ENCODE results near the gene AIFM3.

AIFM3 gene

DNA sequence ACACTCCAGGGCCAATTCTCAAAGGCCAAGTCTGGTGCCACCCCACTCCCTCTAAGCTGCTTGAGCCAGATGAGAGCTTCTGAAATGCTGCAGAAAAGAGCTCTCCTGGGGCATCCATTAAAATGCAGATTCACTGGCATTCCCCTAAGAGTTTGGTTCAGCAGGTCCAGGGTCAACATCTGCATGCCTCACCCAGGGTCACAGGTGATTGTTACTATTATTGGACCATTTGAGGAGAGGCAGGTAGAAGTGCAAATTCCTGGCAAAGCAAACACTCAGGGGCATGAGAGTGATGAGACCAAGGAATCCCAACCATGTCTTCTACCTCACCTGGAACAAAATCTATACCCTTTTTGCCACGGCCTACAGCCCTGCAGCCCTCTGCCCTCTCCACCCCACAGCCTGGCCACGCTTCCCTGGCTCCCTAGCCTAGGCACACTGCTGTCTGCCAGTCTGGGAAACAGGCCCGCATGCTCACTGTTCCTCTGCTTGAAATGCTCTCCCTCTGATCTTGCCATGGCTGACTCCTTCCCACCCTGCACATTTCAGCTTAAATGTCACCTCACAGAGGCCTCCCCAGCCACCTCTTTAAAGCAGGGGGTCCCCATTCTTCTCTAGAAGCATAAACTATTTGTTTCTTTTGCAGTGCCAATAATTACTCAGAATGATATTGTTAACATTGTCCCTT lies 43.5 kb downstream of the AIFM3 start:
- Histone ChIP-seq H3K4me3 (no peak overlapping the region), H3K36me3 (no peaks in the 10 kb centered on the region), H3K9me3 (replicated peaks in 1 of 11) (no peaks in the 10 kb centered on the region), H4K20me1 (peaks cover 0 to 9% (median 0%) of the 10 kb centered on the region in 11 experiments; a peak in 5 of 22 replicates), H3K4me2 (no peak overlapping the region), H3K27me3 (no peaks in the 10 kb centered on the region), H3K9ac (no peak overlapping the region), H3K4me1 (peaks cover 19 to 28% (median 24%) of the 10 kb centered on the region in 10 experiments), H3K27ac (no peak overlapping the region)
- TF ChIP-seq Cebpa-rat (IDR thresholded peaks at IDR 0.05) = no peak

- Histone ChIP-seq H3K27me3 (no peaks in the 10 kb centered on the region), H3K27ac (no peak overlapping the region)
Measured at GRCh38 chr22:21012446-21013407, 45.7 kb downstream of the AIFM3 start.

DNA sequence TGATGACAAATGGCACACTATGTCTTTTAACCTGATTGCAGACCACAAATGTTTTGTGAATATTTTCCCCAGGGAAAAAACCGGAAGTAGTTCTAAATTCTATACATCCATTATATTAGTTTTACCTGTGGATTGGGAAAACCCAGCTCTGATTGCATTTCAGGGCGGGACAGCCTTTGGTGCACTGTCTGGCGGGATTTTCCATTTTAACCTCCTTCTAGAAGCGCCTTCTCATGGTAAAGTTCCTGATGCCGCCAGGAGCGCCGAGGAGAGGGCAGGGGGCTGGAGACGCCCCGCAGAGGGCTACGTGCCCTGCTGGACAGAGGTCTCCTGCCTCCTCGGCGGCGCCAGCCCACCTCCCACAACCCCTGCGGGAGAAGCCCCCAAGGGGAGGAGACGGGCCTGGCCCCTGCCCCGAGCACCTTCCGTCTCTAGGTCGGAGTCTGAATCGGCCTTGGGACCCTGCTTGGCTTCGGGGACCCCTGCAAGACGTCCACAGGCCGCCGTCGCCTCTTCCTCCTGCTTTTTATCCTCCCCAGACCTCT lies 46.7 kb downstream of the AIFM3 start:
- H3K4me2 ChIP-seq = peak overlapping the region; percentile 85 to 98 (median 94)
- H3K9me3 ChIP-seq (replicated peaks in 1 of 11) = no peaks in the 10 kb centered on the region
- H3K36me3 ChIP-seq = no peaks in the 10 kb centered on the region
- no peaks in the 10 kb centered on the region for H3K27me3 ChIP-seq
- peak overlapping the region in 9 of 11 experiments; percentile 30 to 78 (median 57); a peak in 14 of 22 replicates for H3K27ac ChIP-seq
- peaks cover 26 to 42% (median 33%) of the 10 kb centered on the region in 10 experiments for H3K4me1 ChIP-seq
- H3K9ac ChIP-seq = peak overlapping the region; percentile 36 to 76 (median 67); a peak in 20 of 22 replicates
- no peak for TF ChIP-seq Cebpa-rat (IDR thresholded peaks at IDR 0.05)
- H3K4me3 ChIP-seq = peak overlapping the region; percentile 41 to 72 (median 60)
- H4K20me1 ChIP-seq = peaks cover 0 to 9% (median 0%) of the 10 kb centered on the region in 11 experiments; a peak in 5 of 22 replicates

More at GRCh38 chr22:21012446-21013407, 45.7 kb downstream of the AIFM3 start:
- H3K9ac ChIP-seq = no peak overlapping the region
- H3K4me1 ChIP-seq = peaks cover 26 to 42% (median 33%) of the 10 kb centered on the region in 10 experiments
- peak overlapping the region in 8 of 11 experiments; percentile 88 to 98 (median 96); a peak in 6 of 22 replicates for H3K4me2 ChIP-seq
- no peaks in the 10 kb centered on the region for H3K9me3 ChIP-seq (replicated peaks in 1 of 11)
- H3K4me3 ChIP-seq = no peak overlapping the region
- peaks cover 0 to 9% (median 0%) of the 10 kb centered on the region in 11 experiments; a peak in 5 of 22 replicates for H4K20me1 ChIP-seq
- H3K36me3 ChIP-seq = no peaks in the 10 kb centered on the region
- no peak for TF ChIP-seq Cebpa-rat (IDR thresholded peaks at IDR 0.05)

DNA sequence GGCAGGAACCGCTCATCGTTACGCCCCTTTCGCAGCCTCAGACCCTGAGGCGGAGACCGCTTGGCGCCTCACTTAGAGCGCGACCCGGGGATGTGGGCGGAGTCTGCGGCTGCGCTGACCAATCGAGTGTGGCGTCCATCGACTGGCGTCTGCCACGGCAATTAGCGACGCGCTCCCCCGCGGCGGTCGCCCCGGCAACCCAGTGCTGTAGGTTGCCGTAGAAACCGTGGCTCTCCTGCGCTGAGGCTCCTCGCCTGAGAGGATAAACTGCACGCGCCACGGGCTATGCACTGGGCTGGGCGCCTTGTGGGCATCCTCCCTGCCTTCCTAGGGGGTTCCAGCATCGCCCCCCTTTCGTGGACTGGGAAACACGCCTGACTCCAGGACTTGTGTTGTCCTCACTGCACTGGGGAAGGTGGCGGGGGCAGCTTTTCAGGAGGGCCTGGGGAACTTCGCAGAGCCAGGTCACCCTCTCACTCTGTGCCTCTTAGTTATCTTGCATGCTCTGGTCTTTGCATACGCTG lies 47.2 kb downstream of the AIFM3 start:
- no peaks in the 10 kb centered on the region for H3K36me3 ChIP-seq
- H3K4me3 ChIP-seq = peak overlapping the region; percentile 41 to 72 (median 60)
- peak overlapping the region; percentile 38 to 76 (median 67); a peak in 21 of 22 replicates for H3K9ac ChIP-seq
- TF ChIP-seq Cebpa-rat (IDR thresholded peaks at IDR 0.05) = no peak
- peaks cover 26 to 42% (median 33%) of the 10 kb centered on the region in 10 experiments for H3K4me1 ChIP-seq
- H3K4me2 ChIP-seq = peak overlapping the region; percentile 85 to 98 (median 94)
- no peaks in the 10 kb centered on the region for H3K9me3 ChIP-seq (replicated peaks in 1 of 11)
- H4K20me1 ChIP-seq = peaks cover 0 to 9% (median 0%) of the 10 kb centered on the region in 11 experiments; a peak in 5 of 22 replicates
- H3K27me3 ChIP-seq = no peaks in the 10 kb centered on the region
- peak overlapping the region in 10 of 11 experiments; percentile 24 to 78 (median 70); a peak in 17 of 22 replicates for H3K27ac ChIP-seq

DNA sequence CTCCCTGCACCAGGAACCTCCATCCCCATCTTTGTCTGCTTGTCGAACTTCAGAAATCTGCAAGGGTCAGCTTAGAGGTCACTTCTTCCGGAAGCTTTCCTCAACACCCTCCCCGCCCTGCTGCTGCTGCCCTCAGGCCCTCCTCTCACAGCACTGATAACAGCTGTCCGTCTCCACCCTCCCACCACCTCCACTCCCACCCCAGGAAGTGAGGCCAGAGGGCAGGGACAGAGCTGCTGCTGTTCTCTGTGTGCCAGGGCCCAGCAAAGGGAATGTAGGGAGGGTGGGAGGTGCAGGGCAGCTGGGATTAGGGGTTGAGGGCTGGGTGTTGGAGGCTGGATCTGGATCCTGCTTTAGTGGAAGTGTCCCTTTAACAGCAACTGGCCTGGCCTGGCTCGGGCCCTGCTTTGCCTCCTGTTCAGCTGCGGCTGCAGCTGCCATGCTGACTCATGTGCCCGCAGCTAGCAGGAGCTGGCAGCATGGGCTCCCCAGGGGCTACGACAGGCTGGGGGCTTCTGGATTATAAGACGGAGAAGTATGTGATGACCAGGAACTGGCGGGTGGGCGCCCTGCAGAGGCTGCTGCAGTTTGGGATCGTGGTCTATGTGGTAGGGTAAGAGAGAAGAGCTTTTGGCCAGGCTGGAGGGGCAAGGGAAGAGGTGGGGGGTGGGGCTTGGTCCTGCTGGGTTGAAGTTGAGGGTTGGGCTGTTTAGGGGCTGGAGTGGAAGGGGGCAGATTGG lies 47.8 kb downstream of the AIFM3 start, which contains the start of gene P2RX6:
Gene P2RX6, plus strand, starts transcription at position 440 of the 740 bp plus-strand sequence. Its CDS starts 10 bp downstream, at position 450.
- Histone ChIP-seq H3K27me3 (no peaks in the 10 kb centered on the region), H3K4me2 (peak within 1 kb of the TSS; percentile 85 to 98 (median 94))
- no peak for TF ChIP-seq Cebpa-rat (IDR thresholded peaks at IDR 0.05)

DNA sequence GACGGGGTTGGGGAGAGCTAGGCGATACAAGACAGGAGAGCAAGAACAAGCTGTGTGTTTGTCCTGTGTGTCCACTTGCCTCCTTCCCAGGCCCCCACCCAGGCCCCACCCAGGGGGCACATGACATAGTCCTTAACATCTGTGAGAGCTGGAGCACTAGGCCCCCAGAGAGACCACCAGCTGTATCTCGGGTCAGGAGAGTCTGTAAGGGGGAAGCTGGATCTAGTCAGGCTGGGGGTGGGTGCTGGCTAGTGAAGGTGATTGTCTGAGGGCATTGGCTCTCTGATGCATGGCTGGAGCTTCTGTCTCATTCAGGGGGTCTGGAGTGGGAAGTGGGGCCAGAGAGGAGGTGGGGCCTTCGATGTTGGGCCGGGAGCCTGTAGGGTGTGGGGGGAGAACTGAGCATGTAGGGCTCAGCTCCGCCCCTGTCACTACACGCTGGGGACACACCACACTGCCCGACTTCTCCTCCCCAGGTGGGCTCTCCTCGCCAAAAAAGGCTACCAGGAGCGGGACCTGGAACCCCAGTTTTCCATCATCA lies 48.5 kb downstream of the AIFM3 start:
- no peaks in the 10 kb centered on the region for H3K36me3 ChIP-seq
- peak overlapping the region in 5 of 10 experiments; percentile 54 to 72 (median 62); a peak in 9 of 20 replicates for H3K4me3 ChIP-seq
- H3K4me1 ChIP-seq = peaks cover 26 to 42% (median 33%) of the 10 kb centered on the region in 10 experiments
- no peak for TF ChIP-seq Cebpa-rat (IDR thresholded peaks at IDR 0.05)
- H3K9ac ChIP-seq = peak overlapping the region in 10 of 11 experiments; percentile 34 to 76 (median 62); a peak in 16 of 22 replicates
- peak overlapping the region; percentile 85 to 98 (median 94) for H3K4me2 ChIP-seq
- H4K20me1 ChIP-seq = peaks cover 0 to 5% (median 0%) of the 10 kb centered on the region in 11 experiments; a peak in 5 of 22 replicates
- no peaks in the 10 kb centered on the region for H3K27me3 ChIP-seq
- peak overlapping the region in 9 of 11 experiments; percentile 20 to 76 (median 68); a peak in 15 of 22 replicates for H3K27ac ChIP-seq
- H3K9me3 ChIP-seq (replicated peaks in 1 of 11) = no peaks in the 10 kb centered on the region

More for the DNA sequence above, 47.8 kb downstream of the AIFM3 start, which contains the start of gene P2RX6:
- H4K20me1 ChIP-seq = peaks cover 0 to 8% (median 0%) of the 10 kb centered on the region in 11 experiments; a peak in 5 of 22 replicates
- no peaks in the 10 kb centered on the region for H3K36me3 ChIP-seq
- H3K27ac ChIP-seq = peak within 1 kb of the TSS in 10 of 11 experiments; percentile 24 to 78 (median 70); a peak in 18 of 22 replicates
- peaks cover 26 to 42% (median 33%) of the 10 kb centered on the region in 10 experiments for H3K4me1 ChIP-seq
- H3K4me3 ChIP-seq = peak within 1 kb of the TSS; percentile 41 to 72 (median 60)
- H3K9ac ChIP-seq = peak within 1 kb of the TSS; percentile 38 to 76 (median 67); a peak in 21 of 22 replicates
- no peaks in the 10 kb centered on the region for H3K9me3 ChIP-seq (replicated peaks in 1 of 11)

GRCh38 chr22:21016644-21017420 lies 49.8 kb downstream of the AIFM3 start:
- H3K27me3 ChIP-seq = no peaks in the 10 kb centered on the region

More at GRCh38 chr22:21016644-21017420, 49.8 kb downstream of the AIFM3 start:
- Histone ChIP-seq H3K9ac (no peak overlapping the region), H3K4me2 (peak overlapping the region in 1 of 11 experiments; percentile 20; a peak in 1 of 22 replicates), H4K20me1 (peaks cover 0 to 5% (median 0%) of the 10 kb centered on the region in 11 experiments; a peak in 4 of 22 replicates), H3K9me3 (replicated peaks in 1 of 11) (no peaks in the 10 kb centered on the region), H3K36me3 (no peaks in the 10 kb centered on the region), H3K27ac (no peak overlapping the region), H3K4me1 (peaks cover 26 to 42% (median 33%) of the 10 kb centered on the region in 10 experiments), H3K4me3 (no peak overlapping the region)
- no peak for TF ChIP-seq Cebpa-rat (IDR thresholded peaks at IDR 0.05)

Data from BLaER1 treated with 17β-estradiol and CSF1 and Interleukin-3, amounts not matched to agents 10 nM and 100 nM (cell line).